K562 (cell line): ENCODE results near the gene WDFY2. TPM values are rescaled to one million over a fixed set of nuclear protein-coding genes. Genes with fewer than 3 reads are reported as not detected.

Experiments
- RBM34 ChIP-seq: fragments of 200-400 bp; formaldehyde crosslinking; IDR thresholded peaks from 2 replicates; pipeline ENCODE4 v1.6.1; 2018; ENCODE audit warnings: low read length, borderline replicate concordance; ENCODE audit not compliant: insufficient read depth
- polyA plus RNA-seq, 8 experiments: library from polyadenylated mRNA; depleted of rRNA in 4 of 8; stranded (reverse) in 5 of 8; unstranded in 3 of 8; fragments of >200 nt; fragmentation: Nextera tagmentation in 2 of 8; fragmentation: Illumina TruSeq in 1 of 8; extraction: Ambion mirVana in 2 of 8; extraction: Trizol in 1 of 8; gene quantifications; 2 replicates each; pipeline versions ENCODE4 v1.2.1 to v1.2.3, GENCODE V29; 2011 to 2014; ENCODE audit warnings: inconsistent platforms in 1 of 8, missing spikeins in 1 of 8
- total RNA-seq, 7 experiments: library from RNA; depleted of rRNA in 6 of 7; stranded (reverse); fragments of >200 nt in 6 of 7; fragmentation: Illumina TruSeq in 2 of 7; extraction: Trizol in 2 of 7; gene quantifications; 2 replicates each; pipeline versions ENCODE4 v1.2.1 to v1.2.3, GENCODE V29; 2011 to 2021; ENCODE audit warnings: low replicate concordance in 1 of 7
- TF ChIP-seq, protein P1 (sequence below), 2 experiments: fragments of 450-650 bp; IDR thresholded peaks; 2 replicates each; pipeline ENCODE4 v1.6.1; 2016; ENCODE audit warnings: mild to moderate bottlenecking in 2 of 2, borderline replicate concordance in 1 of 2, low read depth in 1 of 2, moderate library complexity in 1 of 2

Gene WDFY2
- total and polyA plus RNA-seq, 9 of the 15 experiments (the other 6 are each of a cell fraction or from before 2014, with no cell fraction given), result 0.66 to 6.4 (median 4.4) TPM

DNA sequence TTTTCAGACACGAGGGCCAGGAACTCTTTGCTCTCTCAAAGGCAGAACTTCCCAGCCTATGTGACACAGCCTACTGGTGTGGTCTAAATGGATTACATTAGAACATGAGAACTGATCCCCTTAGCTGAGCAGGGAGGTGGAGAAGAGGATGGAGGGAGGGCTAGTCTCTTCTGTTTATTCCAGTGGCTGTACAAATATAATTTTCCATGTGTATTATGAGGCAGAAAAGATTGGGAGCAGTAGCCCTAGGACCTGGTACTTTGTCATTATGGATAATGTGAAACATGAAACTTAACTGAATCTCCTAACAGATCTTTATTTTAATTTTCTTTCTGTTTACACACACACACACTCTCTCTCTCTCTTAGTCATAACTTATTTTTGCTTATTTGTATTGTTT, 82.1 kb downstream of the WDFY2 start (continued):
- TF ChIP-seq, protein P1, sequence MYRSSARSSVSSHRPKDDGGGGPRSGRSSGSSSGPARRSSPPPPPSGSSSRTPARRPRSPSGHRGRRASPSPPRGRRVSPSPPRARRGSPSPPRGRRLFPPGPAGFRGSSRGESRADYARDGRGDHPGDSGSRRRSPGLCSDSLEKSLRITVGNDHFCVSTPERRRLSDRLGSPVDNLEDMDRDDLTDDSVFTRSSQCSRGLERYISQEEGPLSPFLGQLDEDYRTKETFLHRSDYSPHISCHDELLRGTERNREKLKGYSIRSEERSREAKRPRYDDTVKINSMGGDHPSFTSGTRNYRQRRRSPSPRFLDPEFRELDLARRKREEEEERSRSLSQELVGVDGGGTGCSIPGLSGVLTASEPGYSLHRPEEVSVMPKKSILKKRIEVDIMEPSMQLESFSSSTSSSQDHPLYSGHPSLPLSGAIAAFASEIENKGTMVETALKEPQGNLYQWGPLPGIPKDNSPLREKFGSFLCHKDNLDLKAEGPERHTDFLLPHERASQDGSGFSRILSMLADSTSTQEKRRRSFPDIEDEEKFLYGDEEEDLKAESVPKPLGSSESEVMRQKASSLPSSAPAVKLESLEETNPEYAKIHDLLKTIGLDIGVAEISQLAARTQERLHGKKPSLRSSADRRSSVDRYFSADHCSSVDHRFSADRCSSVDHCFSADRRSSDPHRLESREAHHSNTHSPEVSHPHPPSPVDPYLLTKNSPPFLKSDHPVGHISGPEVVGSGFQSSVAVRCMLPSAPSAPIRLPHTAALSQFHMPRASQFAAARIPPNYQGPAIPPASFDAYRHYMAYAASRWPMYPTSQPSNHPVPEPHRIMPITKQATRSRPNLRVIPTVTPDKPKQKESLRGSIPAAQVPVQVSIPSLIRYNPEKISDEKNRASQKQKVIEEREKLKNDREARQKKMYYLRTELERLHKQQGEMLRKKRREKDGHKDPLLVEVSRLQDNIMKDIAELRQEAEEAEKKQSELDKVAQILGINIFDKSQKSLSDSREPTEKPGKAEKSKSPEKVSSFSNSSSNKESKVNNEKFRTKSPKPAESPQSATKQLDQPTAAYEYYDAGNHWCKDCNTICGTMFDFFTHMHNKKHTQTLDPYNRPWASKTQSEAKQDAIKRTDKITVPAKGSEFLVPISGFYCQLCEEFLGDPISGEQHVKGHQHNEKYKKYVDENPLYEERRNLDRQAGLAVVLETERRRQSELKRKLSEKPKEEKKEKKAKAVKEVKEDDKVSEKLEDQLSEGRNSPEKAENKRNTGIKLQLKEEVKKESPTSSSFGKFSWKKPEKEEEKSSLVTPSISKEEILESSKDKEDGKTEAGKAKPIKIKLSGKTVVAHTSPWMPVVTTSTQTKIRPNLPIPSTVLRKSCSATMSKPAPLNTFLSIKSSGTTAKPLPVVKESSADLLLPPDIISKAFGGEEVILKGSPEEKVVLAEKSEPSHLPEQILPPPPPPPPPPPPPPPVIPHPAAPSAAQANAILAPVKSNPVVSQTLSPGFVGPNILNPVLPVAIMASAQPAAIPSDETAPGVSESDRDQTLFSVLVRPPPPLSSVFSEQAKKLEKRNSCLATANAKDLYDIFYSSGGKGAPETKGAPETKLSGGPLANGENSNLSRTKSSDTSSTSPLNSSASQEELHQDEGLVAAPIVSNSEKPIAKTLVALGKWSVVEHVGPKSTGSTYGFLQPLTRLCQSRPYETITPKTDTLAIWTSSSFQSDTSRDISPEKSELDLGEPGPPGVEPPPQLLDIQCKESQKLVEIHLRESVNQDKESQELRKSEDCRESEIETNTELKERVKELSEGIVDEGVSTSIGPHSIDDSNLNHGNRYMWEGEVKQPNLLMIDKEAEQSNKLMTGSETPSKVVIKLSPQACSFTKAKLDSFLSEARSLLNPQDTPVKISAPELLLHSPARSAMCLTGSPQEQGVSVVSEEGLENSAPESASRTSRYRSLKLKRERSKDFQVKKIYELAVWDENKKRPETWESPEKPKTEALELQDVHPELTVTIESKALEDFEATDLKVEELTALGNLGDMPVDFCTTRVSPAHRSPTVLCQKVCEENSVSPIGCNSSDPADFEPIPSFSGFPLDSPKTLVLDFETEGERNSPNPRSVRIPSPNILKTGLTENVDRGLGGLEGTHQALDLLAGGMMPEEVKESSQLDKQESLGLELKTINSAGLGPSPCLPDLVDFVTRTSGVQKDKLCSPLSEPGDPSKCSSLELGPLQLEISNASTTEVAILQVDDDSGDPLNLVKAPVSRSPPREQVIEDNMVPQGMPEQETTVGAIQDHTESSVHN (IDR thresholded peaks at IDR 0.05; ENCODE audit: borderline replicate concordance in 1 of 2, low read depth in 1 of 2), result no peak
- no peak for TF ChIP-seq RBM34
